CD8-positive, alpha-beta memory T cell (primary cell): ENCODE results near the gene MCAM. TPM values are rescaled to one million over a fixed set of nuclear protein-coding genes. Genes with fewer than 3 reads are reported as not detected.

Source experiments
- CTCF ChIA-PET: fragments of 350-600 bp; sonication (Branson Sonifier 250); formaldehyde crosslinking; loops from one replicate; lab custom pipeline; 2021; ENCODE audit warnings: antibody characterized with exemption; lab: Charles Lee
- POLR2A ChIA-PET: fragments of 350-600 bp; sonication (Branson Sonifier 250); formaldehyde crosslinking; loops from one replicate; lab custom pipeline; 2021; ENCODE audit warnings: antibody characterized with exemption; lab: Charles Lee
- DNase-seq, 5 donors: peaks; one replicate each; pipeline versions ENCODE4 v3.0.0 to v3.0.0-alpha.2; 2020 to 2022; ENCODE audit warnings: mixed read lengths in 1 of 5
- H3K27ac ChIP-seq: one replicate; pipeline ENCODE4 v1.7.0; 2013; ENCODE audit warnings: low read depth, mild to moderate bottlenecking, low read length, moderate library complexity
- H3K27me3 ChIP-seq: 2 replicates; pipeline ENCODE4 v1.7.0; 2013; ENCODE audit warnings: low read length, mild to moderate bottlenecking; ENCODE audit not compliant: insufficient read depth, poor library complexity, severe bottlenecking
- H3K36me3 ChIP-seq: 2 replicates; pipeline ENCODE4 v1.7.0; 2013; ENCODE audit warnings: mild to moderate bottlenecking, low read length, moderate library complexity; ENCODE audit not compliant: insufficient read depth
- H3K4me1 ChIP-seq: 2 replicates; pipeline ENCODE4 v1.7.0; 2013; ENCODE audit warnings: mild to moderate bottlenecking, low read length, moderate library complexity; ENCODE audit not compliant: insufficient read depth
- H3K4me3 ChIP-seq: 2 replicates; pipeline ENCODE4 v1.7.0; 2013; ENCODE audit warnings: mild to moderate bottlenecking, low read length
- H3K9me3 ChIP-seq: 2 replicates; pipeline ENCODE4 v1.7.0; 2013; ENCODE audit warnings: mild to moderate bottlenecking, low read length
- H3K27ac Mint-ChIP-seq, 8 donors: one replicate each; pipeline ENCODE4 v1.8.0; 2020 to 2021; ENCODE audit warnings: mixed read lengths in 8 of 8, mild to moderate bottlenecking in 6 of 8, inconsistent platforms in 3 of 8, moderate library complexity in 3 of 8
- H3K27me3 Mint-ChIP-seq, 2 donors: one replicate each; pipeline ENCODE4 v1.8.0; 2020 to 2021; ENCODE audit warnings: mixed read lengths in 2 of 2, mild to moderate bottlenecking in 1 of 2, moderate library complexity in 1 of 2
- H3K36me3 Mint-ChIP-seq, 3 donors: one replicate each; pipeline ENCODE4 v1.8.0; 2020 to 2021; ENCODE audit warnings: mixed read lengths in 3 of 3, inconsistent platforms in 1 of 3, mild to moderate bottlenecking in 1 of 3
- H3K4me1 Mint-ChIP-seq, 3 donors: one replicate each; pipeline ENCODE4 v1.8.0; 2020 to 2021; ENCODE audit warnings: mixed read lengths in 3 of 3, inconsistent platforms in 1 of 3, mild to moderate bottlenecking in 1 of 3
- H3K4me3 Mint-ChIP-seq, 7 donors: one replicate each; pipeline ENCODE4 v1.8.0; 2020 to 2021; ENCODE audit warnings: mixed read lengths in 7 of 7, mild to moderate bottlenecking in 6 of 7, moderate library complexity in 4 of 7, inconsistent platforms in 2 of 7
- H3K9me3 Mint-ChIP-seq, 5 donors: one replicate each; pipeline ENCODE4 v1.8.0; 2020 to 2022; ENCODE audit warnings: mixed read lengths in 5 of 5, mild to moderate bottlenecking in 3 of 5, moderate library complexity in 2 of 5, inconsistent platforms in 1 of 5
- polyA plus RNA-seq: library from polyadenylated mRNA; unstranded; fragments of 300-500 nt; fragmentation: Illumina TruSeq; gene quantifications from one replicate; pipeline ENCODE4 v1.2.3, GENCODE V29; 2021
- total RNA-seq, 2 experiments: library from RNA; stranded (reverse); gene quantifications; one replicate each; pipeline ENCODE4 v1.2.3, GENCODE V29; 2021

The MCAM gene
- total and polyA plus RNA-seq, 3 experiments from 2014 or later = 1.6 to 2.7 (median 2.0) TPM

DNA sequence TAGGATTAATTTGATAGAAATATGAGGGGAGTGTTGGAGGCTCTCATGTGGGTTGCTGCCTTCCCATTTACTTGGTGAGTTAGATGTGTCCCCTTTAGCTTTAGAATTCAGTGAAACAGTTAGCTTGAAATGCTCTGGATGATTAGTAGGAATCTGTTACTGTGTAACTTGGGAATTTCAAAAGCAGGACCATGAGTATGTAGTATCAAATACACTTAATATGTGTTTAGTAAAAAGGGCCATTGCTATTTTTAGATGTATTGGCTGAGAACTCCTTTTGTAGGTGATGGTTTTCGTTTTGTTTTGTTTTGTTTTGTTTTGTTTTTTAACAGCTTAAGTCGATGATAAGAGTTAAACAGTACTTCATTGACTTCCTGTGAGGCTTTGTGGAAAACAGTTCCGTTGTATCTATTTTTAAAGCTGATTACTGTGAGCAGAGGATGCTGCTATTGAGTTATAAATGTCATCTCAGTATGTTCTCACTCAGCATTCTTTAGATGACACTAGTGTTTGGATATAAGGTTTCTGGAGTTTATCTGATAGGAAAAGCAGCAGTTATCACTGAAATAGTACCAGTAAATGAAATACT is 53.5 kb downstream of the MCAM start:
- ChIA-PET POLR2A (interaction anchor here (0.6 to 1.5 kb wide), 5 partner anchors 21 to 368 kb away, joined by 3 to 6 read pairs (median 4); partner anchors contain the start of gene CBL), CTCF (interaction anchor here (0.7 to 4.6 kb wide), 9 partner anchors 15 to 266 kb away, joined by 3 to 26 read pairs (median 4); partner anchors contain the start of genes CBL and CENATAC)
- peak overlapping the region; percentile 17 for H3K4me3 ChIP-seq
- H3K4me1 Mint-ChIP-seq = peaks cover 49 to 52% (median 50%) of the 10 kb centered on the region in 3 donors
- H3K27ac ChIP-seq = no peak overlapping the region
- no peaks in the 10 kb centered on the region for H3K9me3 Mint-ChIP-seq
- H3K36me3 ChIP-seq = no peaks in the 10 kb centered on the region
- H3K27me3 Mint-ChIP-seq = no peaks in the 10 kb centered on the region
- peak in 2 of 5 donors; percentile 36 to 39 for DNase-seq
- peaks cover 0 to 3% (median under 1%) of the 10 kb centered on the region in 3 donors for H3K36me3 Mint-ChIP-seq
- H3K27me3 ChIP-seq = no peaks in the 10 kb centered on the region
- H3K4me3 Mint-ChIP-seq = no peak overlapping the region
- no peak overlapping the region for H3K27ac Mint-ChIP-seq
- H3K9me3 ChIP-seq = no peaks in the 10 kb centered on the region
- peaks cover 84% of the 10 kb centered on the region for H3K4me1 ChIP-seq

DNA sequence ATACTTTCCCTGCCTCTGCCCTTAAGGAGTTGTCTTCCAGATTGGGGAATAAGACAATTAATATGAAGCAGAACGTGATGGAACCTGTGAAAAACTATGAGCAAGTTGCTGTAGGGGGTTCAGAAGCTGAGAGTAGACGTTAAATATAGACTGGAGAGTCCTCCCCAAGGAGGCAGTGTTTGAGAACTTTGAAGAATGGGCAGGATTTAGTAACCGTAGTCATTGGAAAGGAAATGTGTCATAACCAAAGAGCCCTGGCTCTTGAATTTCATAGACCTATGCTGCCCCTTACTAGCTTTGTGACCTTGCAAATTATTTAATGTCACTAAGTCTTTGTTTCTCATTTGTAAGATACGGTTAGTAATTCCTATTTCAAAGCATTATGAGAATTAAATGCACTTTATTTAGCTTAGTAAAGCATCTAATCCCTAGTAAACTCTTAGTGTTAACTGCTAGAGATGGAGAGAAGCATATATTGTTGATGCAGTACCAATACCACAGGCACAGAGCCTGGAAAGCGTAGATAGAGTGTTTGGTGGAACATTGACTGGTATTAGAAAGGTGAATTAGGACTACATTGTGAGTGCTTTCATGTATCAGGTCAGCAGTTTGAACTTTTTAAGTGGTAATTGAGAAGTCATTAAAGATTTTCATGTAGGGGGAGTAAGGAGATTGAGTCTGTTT is 54.1 kb downstream of the MCAM start:
- Histone ChIP-seq H3K27me3 (no peaks in the 10 kb centered on the region), H3K27ac (no peak overlapping the region), H3K36me3 (no peaks in the 10 kb centered on the region), H3K9me3 (no peaks in the 10 kb centered on the region), H3K4me3 (peak overlapping the region; percentile 17), H3K4me1 (peaks cover 84% of the 10 kb centered on the region)
- no peaks in the 10 kb centered on the region for H3K9me3 Mint-ChIP-seq
- DNase-seq = no peak
- H3K4me1 Mint-ChIP-seq = peaks cover 50 to 52% (median 51%) of the 10 kb centered on the region in 3 donors
- ChIA-PET CTCF (interaction anchor here (0.9 to 4.6 kb wide), 8 partner anchors 16 to 265 kb away, joined by 3 to 26 read pairs (median 4); partner anchors contain the start of genes CBL and CENATAC), POLR2A (interaction anchor here (0.6 to 1.5 kb wide), 5 partner anchors 22 to 368 kb away, joined by 3 to 6 read pairs (median 4); partner anchors contain the start of gene CBL)
- H3K27ac Mint-ChIP-seq = no peak overlapping the region
- no peaks in the 10 kb centered on the region for H3K27me3 Mint-ChIP-seq
- H3K4me3 Mint-ChIP-seq = no peak overlapping the region
- no peaks in the 10 kb centered on the region for H3K36me3 Mint-ChIP-seq

DNA sequence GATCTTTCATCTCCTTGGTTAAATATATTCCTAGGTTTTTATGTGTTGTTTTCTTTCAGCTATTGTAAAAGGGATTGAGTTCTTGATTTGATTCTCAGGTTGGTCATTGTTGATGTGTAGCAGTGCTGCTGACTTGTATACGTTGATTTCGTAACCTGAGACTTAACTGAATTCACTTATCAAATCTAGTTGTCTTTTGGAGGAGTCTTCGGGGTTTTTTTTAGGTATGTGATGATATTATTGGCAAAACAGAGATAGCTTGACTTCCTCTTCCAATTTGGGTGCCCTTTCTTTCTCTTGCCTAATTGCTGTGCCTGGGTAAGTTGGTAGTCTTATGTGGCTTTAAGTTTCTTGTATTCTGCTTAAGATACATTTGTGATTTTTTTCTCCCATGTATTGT is 57.9 kb downstream of the MCAM start:
- H3K36me3 ChIP-seq = no peaks in the 10 kb centered on the region
- ChIA-PET POLR2A (no interaction called here), CTCF (interaction anchor here (1.2 to 1.8 kb wide), 3 partner anchors 14 to 53 kb away, joined by 3 to 9 read pairs (median 5); partner anchors contain the start of gene CBL)
- H3K4me3 ChIP-seq = no peak overlapping the region
- H3K4me3 Mint-ChIP-seq = peak overlapping the region in 3 of 7 donors; percentile 6 to 22 (median 16)
- peaks cover 0 to 10% (median 0%) of the 10 kb centered on the region in 3 donors for H3K36me3 Mint-ChIP-seq
- peaks cover 40 to 48% (median 43%) of the 10 kb centered on the region in 3 donors for H3K4me1 Mint-ChIP-seq
- no peaks in the 10 kb centered on the region for H3K27me3 Mint-ChIP-seq
- no peak for DNase-seq
- peaks cover 60% of the 10 kb centered on the region for H3K4me1 ChIP-seq
- peak overlapping the region in 6 of 8 donors; percentile 4 to 77 (median 17) for H3K27ac Mint-ChIP-seq
- H3K9me3 Mint-ChIP-seq = no peaks in the 10 kb centered on the region
- no peak overlapping the region for H3K27ac ChIP-seq
- no peaks in the 10 kb centered on the region for H3K27me3 ChIP-seq
- no peaks in the 10 kb centered on the region for H3K9me3 ChIP-seq

Other genes with a start within 250 kb of the MCAM start
- gene VPS11, start 249.3 kb downstream of the MCAM start, total RNA-seq = 10 to 100 TPM; 25.3 to 26.0 TPM
- 51.5 TPM for gene VPS11, start 249.3 kb downstream of the MCAM start, polyA plus RNA-seq
- 10 to 100 TPM; 35.5 to 38.4 TPM for gene HMBS, start 232.2 kb downstream of the MCAM start, total RNA-seq
- gene HMBS, start 232.2 kb downstream of the MCAM start, polyA plus RNA-seq = 21.8 TPM
- 10 to 100 TPM; 69.7 to 78.6 TPM for gene DPAGT1, start 215.3 kb downstream of the MCAM start, total RNA-seq
- 45.7 TPM for gene DPAGT1, start 215.3 kb downstream of the MCAM start, polyA plus RNA-seq
- 10 to 100 TPM; 26.3 to 26.5 TPM for gene C2CD2L, start 209.8 kb downstream of the MCAM start, total RNA-seq
- 9.9 TPM for gene C2CD2L, start 209.8 kb downstream of the MCAM start, polyA plus RNA-seq
- gene HINFP, start 195.6 kb downstream of the MCAM start, total RNA-seq = 10 to 100 TPM; 26.8 to 29.1 TPM
- gene HINFP, start 195.6 kb downstream of the MCAM start, polyA plus RNA-seq = 14.6 TPM
- gene ABCG4, start 168.1 kb downstream of the MCAM start, total RNA-seq = under 1 TPM; 0.11 to 0.18 TPM
- gene ABCG4, start 168.1 kb downstream of the MCAM start, polyA plus RNA-seq = not detected
- gene NLRX1, start 148.4 kb downstream of the MCAM start, total RNA-seq = 10 to 100 TPM; 16.1 to 16.7 TPM
- gene NLRX1, start 148.4 kb downstream of the MCAM start, polyA plus RNA-seq = 11.3 TPM
- under 1 TPM in 1 of 2 experiments, not detected in 1; 0.42 TPM for gene NHERF4, start 131.7 kb downstream of the MCAM start, total RNA-seq
- gene NHERF4, start 131.7 kb downstream of the MCAM start, polyA plus RNA-seq = not detected
- gene CBL, start 110.8 kb downstream of the MCAM start, total RNA-seq = 10 to 100 TPM; 25.9 to 26.1 TPM
- 10.4 TPM for gene CBL, start 110.8 kb downstream of the MCAM start, polyA plus RNA-seq
- gene RNF26, start 17.4 kb upstream of the MCAM start, total RNA-seq = 10 to 100 TPM; 33.2 to 34.8 TPM
- gene RNF26, start 17.4 kb upstream of the MCAM start, polyA plus RNA-seq = 46.1 TPM
- gene C1QTNF5, start 23.8 kb upstream of the MCAM start, total RNA-seq = not detected
- gene C1QTNF5, start 23.8 kb upstream of the MCAM start, polyA plus RNA-seq = not detected
- gene MFRP, start 29.6 kb upstream of the MCAM start, total RNA-seq = not detected
- not detected for gene MFRP, start 29.6 kb upstream of the MCAM start, polyA plus RNA-seq
- under 1 TPM; 0.15 to 0.51 TPM for gene USP2, start 64.6 kb upstream of the MCAM start, total RNA-seq
- gene USP2, start 64.6 kb upstream of the MCAM start, polyA plus RNA-seq = not detected
- gene THY1, start 106.0 kb upstream of the MCAM start, total RNA-seq = under 1 TPM; 0.40 to 0.74 TPM
- gene THY1, start 106.0 kb upstream of the MCAM start, polyA plus RNA-seq = not detected